Measurements from ENCODE around the gene ACTL7A.
"Not testable (repeated sequence)": the region's sequence is repeated elsewhere in the genome, so short reads cannot be mapped to it uniquely, and the experiment has no call there.

Gene ACTL7A

GRCh38 chr9:108880738-108881316 is 18.8 kb downstream of the ACTL7A start:
- DNase-seq (ENCODE audit: low read depth), result no peak

- no peak for DNase-seq (ENCODE audit: low read depth)
Observed at GRCh38 chr9:108882052-108882888, 20.2 kb downstream of the ACTL7A start.

DNA sequence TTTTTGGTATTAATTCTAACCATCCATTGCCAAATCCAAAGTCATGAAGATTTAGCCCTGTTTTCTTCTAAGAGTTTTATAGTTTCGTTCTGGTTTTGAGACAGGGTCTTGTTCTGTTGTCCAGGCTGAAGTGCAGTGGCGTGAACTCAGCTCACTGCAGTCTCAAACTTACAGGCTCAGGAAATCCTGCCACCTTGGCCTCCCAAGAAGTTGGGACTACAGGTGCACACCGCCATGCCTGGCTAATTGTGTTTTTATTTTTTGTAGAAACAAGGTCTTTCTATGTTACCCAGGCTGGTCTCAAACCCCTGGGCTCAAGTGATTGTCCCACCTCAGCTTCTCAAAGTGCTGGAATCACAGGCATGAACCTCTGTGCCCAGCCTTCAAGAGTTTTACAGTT is 21.0 kb downstream of the ACTL7A start:
- DNase-seq (ENCODE audit: low read depth), result no peak

GRCh38 chr9:108884701-108885100 is 22.6 kb downstream of the ACTL7A start:
- DNase-seq (ENCODE audit: low read depth), result no peak

- DNase-seq (ENCODE audit: low read depth), result no peak
Observed at GRCh38 chr9:108885643-108886348, 23.7 kb downstream of the ACTL7A start.

DNA sequence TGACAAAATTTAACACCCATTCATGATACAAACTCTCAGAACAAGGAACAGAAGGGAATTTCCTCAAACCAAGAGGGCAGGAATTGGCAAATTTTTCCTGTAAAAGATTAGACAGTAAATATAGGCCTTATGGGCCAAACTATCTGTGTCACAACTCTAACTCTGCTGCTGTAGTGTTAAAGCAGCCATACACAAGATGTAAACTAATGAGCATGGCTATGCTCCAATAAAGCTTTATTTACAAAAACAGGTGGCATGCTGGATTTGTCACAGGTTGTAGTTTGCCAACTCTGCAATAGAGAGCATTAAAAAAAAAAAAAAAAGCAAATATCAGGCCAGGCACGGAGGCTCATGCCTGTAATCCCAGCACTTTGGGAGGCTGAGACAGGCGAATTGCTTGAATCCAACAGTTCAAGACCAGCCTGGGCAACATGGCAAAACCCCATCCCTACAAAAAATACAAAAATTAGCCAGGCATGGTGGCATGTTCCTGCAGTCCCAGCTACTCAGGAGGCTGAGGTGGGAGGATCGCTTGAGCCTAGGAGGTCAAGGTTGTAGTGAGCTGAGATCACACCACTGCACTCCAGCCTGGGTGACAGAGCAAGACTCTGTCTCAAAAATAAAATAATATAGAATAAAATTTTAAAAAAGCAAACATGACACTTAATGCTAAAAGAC is 24.7 kb downstream of the ACTL7A start:
- not testable (repeated sequence) for DNase-seq (ENCODE audit: low read depth)

DNA sequence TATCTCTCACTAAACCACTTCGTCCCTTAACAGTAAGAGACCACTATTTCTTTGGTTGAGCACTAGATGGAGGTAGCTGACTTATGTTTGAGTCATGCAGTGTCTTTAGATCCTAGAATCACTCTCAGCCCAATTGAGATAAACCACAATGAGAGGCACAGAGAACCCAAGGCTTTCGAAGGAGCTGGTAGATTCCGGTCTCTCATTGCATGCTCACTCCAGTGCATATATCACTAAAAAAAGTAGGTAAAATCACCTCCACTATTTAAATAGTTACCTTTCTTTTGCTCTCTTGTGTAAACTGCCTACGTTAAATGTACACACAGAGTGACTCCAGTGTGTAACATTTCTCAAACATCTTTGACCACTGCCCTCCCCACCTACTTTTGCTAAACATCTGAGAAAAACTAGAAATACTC is 27.6 kb downstream of the ACTL7A start:
- no peak for DNase-seq (ENCODE audit: low read depth)

- DNase-seq (ENCODE audit: low read depth), result no peak
Observed at GRCh38 chr9:108894225-108894997, 32.3 kb downstream of the ACTL7A start.

DNA sequence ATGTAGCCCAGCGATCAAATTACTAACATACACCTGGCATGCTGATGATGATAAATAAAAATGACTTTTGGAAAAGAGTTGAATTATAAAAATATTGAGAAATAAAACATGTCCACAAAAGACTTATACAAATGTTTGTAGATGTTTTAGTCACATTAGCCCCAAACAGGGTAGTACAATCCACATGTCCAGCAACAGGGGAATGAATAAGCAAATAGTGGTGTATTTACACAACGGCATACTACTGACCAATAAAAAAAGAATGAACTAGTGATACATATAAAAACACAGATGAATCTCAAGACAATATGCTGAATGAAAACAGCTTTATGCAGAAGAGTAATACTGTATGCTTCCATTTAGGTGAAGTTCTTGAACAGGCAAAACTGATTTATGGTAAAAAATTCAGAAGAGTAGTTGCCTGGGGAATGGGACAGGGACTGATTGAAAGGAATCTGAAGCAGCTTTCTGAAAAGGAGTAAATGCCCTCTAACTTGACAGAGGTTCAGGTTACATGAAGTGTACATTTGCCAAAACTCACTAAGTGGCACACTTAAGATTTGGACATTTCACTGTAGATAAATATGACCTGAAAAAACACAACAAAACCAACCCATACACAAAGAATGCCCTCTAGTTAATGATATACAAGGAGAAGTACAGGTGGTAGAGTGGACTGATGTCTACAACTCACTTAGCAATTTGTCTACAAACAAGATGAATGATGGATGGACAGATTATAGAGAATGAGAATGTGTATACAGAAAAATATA is 35.4 kb downstream of the ACTL7A start:
- no peak for DNase-seq (ENCODE audit: low read depth)

DNA sequence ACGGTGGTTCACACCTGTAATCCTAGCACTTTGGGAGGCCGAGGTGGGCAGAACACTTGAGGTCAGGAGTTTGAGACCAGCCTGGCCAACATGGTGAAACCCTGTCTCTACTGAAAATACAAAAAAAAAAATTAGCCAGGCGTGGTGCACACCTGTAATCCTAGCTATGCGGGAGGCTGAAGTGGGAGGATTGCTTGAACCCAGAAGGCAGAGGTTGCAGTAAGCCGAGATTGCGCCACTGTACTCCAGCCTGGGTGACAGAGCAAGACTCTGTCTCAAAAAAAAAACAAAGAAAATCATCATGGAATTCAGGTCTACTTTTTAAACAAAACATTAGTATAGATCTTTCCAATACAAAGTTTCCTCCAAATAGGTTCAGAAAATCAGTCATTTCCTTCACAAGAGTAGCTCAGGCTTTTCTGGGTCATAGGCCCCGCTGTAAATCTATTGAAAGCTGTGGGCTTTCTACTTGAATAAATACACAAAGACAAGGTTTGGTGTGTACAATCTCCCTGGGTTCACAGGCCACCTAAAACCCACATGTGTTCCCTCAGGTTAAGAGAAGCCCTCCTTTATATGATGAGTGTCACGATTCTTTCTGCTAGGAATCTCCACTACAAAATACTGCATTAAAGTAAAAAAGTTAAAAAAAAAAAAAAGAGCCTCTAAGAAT is 37.1 kb downstream of the ACTL7A start:
- not testable (repeated sequence) for DNase-seq (ENCODE audit: low read depth)

DNA sequence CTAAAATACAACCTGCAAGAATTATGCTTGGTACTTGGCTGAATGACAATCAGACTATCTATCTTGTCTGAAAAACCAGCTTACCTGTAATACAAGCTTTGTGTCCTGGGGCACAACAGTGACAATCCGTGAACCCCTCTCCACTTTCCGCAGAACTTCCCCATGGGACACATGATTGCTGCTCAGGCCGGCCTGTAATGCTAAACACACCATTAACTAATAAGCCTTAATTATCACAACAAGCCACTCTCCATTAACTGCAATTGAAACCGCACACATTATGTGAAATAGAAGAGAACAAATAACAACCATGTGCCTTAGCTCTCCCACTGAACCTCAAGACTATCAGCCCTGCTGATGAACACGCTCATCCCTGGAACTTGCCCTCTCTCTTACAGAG is 38.1 kb downstream of the ACTL7A start:
- no peak for DNase-seq (ENCODE audit: low read depth)

- no peak for DNase-seq (ENCODE audit: low read depth)
Observed at GRCh38 chr9:108903420-108904103, 41.5 kb downstream of the ACTL7A start.

- no peak for DNase-seq (ENCODE audit: low read depth)
Observed at GRCh38 chr9:108904161-108904560, 42.1 kb downstream of the ACTL7A start.

DNA sequence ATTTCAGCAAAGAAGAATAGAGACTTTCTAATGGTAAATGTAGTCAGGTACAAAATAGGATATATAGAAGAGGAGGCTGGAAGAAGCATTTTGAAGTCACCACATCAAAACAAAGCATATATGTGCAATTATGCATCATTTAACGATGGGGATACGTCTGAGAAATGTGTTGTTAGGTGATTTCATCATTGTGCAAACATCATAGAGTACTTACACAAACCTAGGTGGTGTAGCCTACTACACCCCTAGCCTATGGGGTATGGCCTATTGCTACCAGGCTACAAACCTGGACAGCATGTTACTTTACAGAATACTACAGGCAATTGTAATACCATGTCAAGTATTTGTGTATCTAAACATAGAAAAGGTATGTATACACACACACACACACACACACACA is 43.4 kb downstream of the ACTL7A start:
- no peak for DNase-seq (ENCODE audit: low read depth)

DNA sequence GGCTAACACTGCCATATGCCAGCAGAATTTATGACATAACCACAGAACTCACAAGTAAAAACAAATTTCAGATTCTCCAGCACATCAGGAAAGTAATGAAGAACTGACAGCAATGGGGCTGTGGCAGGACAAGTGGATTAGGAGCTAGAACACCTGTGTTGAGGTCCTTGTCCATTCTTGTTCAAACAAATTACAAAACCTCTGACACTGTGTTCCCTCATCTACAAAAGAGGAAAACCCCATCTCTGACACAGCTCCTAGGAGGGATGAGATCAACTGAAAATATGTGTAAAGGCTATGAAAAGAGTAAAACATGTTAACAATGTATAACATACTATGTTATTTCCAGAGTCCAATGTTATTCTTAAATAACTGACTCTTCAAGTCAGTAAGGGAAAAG is 48.3 kb downstream of the ACTL7A start:
- no peak for DNase-seq (ENCODE audit: low read depth)

GRCh38 chr9:108910914-108911313 is 48.8 kb downstream of the ACTL7A start:
- DNase-seq (ENCODE audit: low read depth), result no peak

- no peak for DNase-seq (ENCODE audit: low read depth)
Observed at GRCh38 chr9:108911820-108912219, 49.8 kb downstream of the ACTL7A start.
